HG02938 (cell line): ENCODE measurements around the gene SPINK14.
A peak's percentile ranks its signal among the peaks of the same experiment; 100 is the strongest.

Experiments used
- ATAC-seq: cut with Tn5 transposase; IDR thresholded peaks from one replicate; pipeline ENCODE4 v1.9.1; 2021; ENCODE audit warnings: mild to moderate bottlenecking, moderate library complexity; ENCODE audit not compliant: unreplicated experiment

SPINK14 gene

GRCh38 chr5:148168246-148168645 is at the start of gene SPINK14:
TSS of gene SPINK14 (plus strand) at chr5:148168546. CDS start at chr5:148169733, 1,187 bp downstream.
- ATAC-seq, result no peak

GRCh38 chr5:148120317-148120716 is 48.0 kb upstream of the SPINK14 start:
- ATAC-seq, result no peak

- no peak for ATAC-seq
These were observed 42.7 kb upstream of the SPINK14 start for GRCh38 chr5:148125641-148126040.

GRCh38 chr5:148135091-148136048 is 33.0 kb upstream of the SPINK14 start:
- ATAC-seq, result no peak

- no peak for ATAC-seq
These were observed 27.5 kb upstream of the SPINK14 start for GRCh38 chr5:148140846-148141245.

GRCh38 chr5:148141645-148142044 is 26.7 kb upstream of the SPINK14 start:
- no peak for ATAC-seq

- ATAC-seq, result no peak
These were observed 22.4 kb upstream of the SPINK14 start for GRCh38 chr5:148145916-148146315.

GRCh38 chr5:148146487-148146886 is 21.9 kb upstream of the SPINK14 start:
- ATAC-seq, result no peak

GRCh38 chr5:148147415-148147814 is 20.9 kb upstream of the SPINK14 start:
- no peak for ATAC-seq

GRCh38 chr5:148151872-148152271 is 16.5 kb upstream of the SPINK14 start:
- no peak for ATAC-seq

- ATAC-seq, result no peak
These were observed 15.6 kb upstream of the SPINK14 start for GRCh38 chr5:148152781-148153180.

- no peak for ATAC-seq
These were observed 11.7 kb upstream of the SPINK14 start for GRCh38 chr5:148156609-148157008.

- no peak for ATAC-seq
These were observed 6.3 kb upstream of the SPINK14 start for GRCh38 chr5:148162038-148162437.

- no peak for ATAC-seq
These were observed 5.0 kb upstream of the SPINK14 start for GRCh38 chr5:148163345-148163744.

- ATAC-seq, result no peak
These were observed 1.6 kb upstream of the SPINK14 start for GRCh38 chr5:148166550-148167283.

GRCh38 chr5:148172377-148172776 is 4.0 kb downstream of the SPINK14 start:
- no peak for ATAC-seq

- ATAC-seq, result no peak
These were observed 8.1 kb downstream of the SPINK14 start for GRCh38 chr5:148176480-148176879.

- ATAC-seq, result no peak
These were observed 8.9 kb downstream of the SPINK14 start for GRCh38 chr5:148177207-148177606.

- peak; percentile 94 for ATAC-seq
These were observed 11.0 kb downstream of the SPINK14 start for GRCh38 chr5:148179234-148179824.

GRCh38 chr5:148186248-148187003 is 18.1 kb downstream of the SPINK14 start:
- peak; percentile 71 for ATAC-seq

- ATAC-seq, result no peak
These were observed 22.7 kb downstream of the SPINK14 start for GRCh38 chr5:148191010-148191409.
